GM23338 (cell line): ENCODE data around the gene DNAL1. TPM values are rescaled to one million over a fixed set of nuclear protein-coding genes. Genes with fewer than 3 reads are reported as not detected.

Experiments used
- ATAC-seq: fragments of 200-7000 bp; cut with Tn5 transposase; 3 replicates; pipeline ENCODE4 v1.9.1; 2020
- DNase-seq: peaks from one replicate; pipeline ENCODE4 v3.0.0-alpha.2; 2015; ENCODE audit warnings: low spot score
- H2AFZ ChIP-seq: fragments of 200-600 bp; sonication (generic); 2 replicates; pipeline ENCODE4 v1.8.0; 2016; ENCODE audit warnings: antibody characterized with exemption, mild to moderate bottlenecking, moderate library complexity
- H3F3A ChIP-seq: fragments of 200-600 bp; sonication (generic); replicated peaks from 2 replicates; pipeline ENCODE4 v1.8.0; 2017; ENCODE audit warnings: antibody characterized with exemption, mixed run types, low read depth
- H3K27ac ChIP-seq: fragments of 200-600 bp; sonication (generic); 2 replicates; pipeline ENCODE4 v1.6.1; 2016; ENCODE audit warnings: low read depth
- H3K27me3 ChIP-seq: fragments of 200-600 bp; sonication (generic); 2 replicates; pipeline ENCODE4 v1.8.0; 2016; ENCODE audit warnings: mild to moderate bottlenecking, mixed run types, moderate library complexity; ENCODE audit not compliant: insufficient read depth
- H3K36me3 ChIP-seq: fragments of 200-600 bp; sonication (generic); 2 replicates; pipeline ENCODE4 v1.8.0; 2016; ENCODE audit warnings: mild to moderate bottlenecking; ENCODE audit not compliant: insufficient read depth
- H3K4me1 ChIP-seq: fragments of 200-600 bp; sonication (generic); 2 replicates; pipeline ENCODE4 v1.8.0; 2016; ENCODE audit warnings: mild to moderate bottlenecking, moderate library complexity; ENCODE audit not compliant: insufficient read depth
- H3K4me2 ChIP-seq: fragments of 200-600 bp; sonication (generic); 2 replicates; pipeline ENCODE4 v1.7.1; 2017; ENCODE audit warnings: mixed run types
- H3K4me3 ChIP-seq: fragments of 200-600 bp; sonication (generic); 2 replicates; pipeline ENCODE4 v1.6.1; 2016; ENCODE audit warnings: mixed run types
- H3K79me2 ChIP-seq: fragments of 200-600 bp; sonication (generic); replicated peaks from 2 replicates; pipeline ENCODE4 v1.8.0; 2017; ENCODE audit warnings: mild to moderate bottlenecking; ENCODE audit not compliant: insufficient read depth
- H3K9me2 ChIP-seq: fragments of 200-600 bp; sonication (generic); 2 replicates; pipeline ENCODE4 v1.8.0; 2017; ENCODE audit not compliant: insufficient read depth
- H4K20me1 ChIP-seq: fragments of 200-600 bp; sonication (generic); replicated peaks from 2 replicates; pipeline ENCODE4 v1.8.0; 2017; ENCODE audit warnings: mild to moderate bottlenecking; ENCODE audit not compliant: insufficient read depth
- H3K27ac Mint-ChIP-seq: 2 replicates; pipeline ENCODE4 v1.8.0; 2020; ENCODE audit warnings: inconsistent platforms, mild to moderate bottlenecking, moderate library complexity, mixed read lengths
- H3K27me3 Mint-ChIP-seq: 3 replicates; pipeline ENCODE4 v1.8.0; 2022; ENCODE audit warnings: low read depth, mild to moderate bottlenecking, moderate library complexity, mixed read lengths, inconsistent platforms; ENCODE audit not compliant: insufficient read depth, poor library complexity
- H3K36me3 Mint-ChIP-seq: 3 replicates; pipeline ENCODE4 v1.8.0; 2021; ENCODE audit warnings: low read depth, mild to moderate bottlenecking, inconsistent platforms, moderate library complexity, mixed read lengths
- H3K4me1 Mint-ChIP-seq: 3 replicates; pipeline ENCODE4 v1.8.0; 2020; ENCODE audit warnings: mild to moderate bottlenecking, inconsistent platforms, mixed read lengths
- H3K4me3 Mint-ChIP-seq: 3 replicates; pipeline ENCODE4 v1.8.0; 2021; ENCODE audit warnings: moderate library complexity, mild to moderate bottlenecking, inconsistent platforms, mixed read lengths
- H3K9me3 Mint-ChIP-seq: 3 replicates; pipeline ENCODE4 v1.8.0; 2020; ENCODE audit warnings: moderate library complexity, mild to moderate bottlenecking, inconsistent platforms, mixed read lengths
- CREB1 ChIP-seq: fragments of 250-450 bp; sonication (Bioruptor Pico); IDR thresholded peaks from 2 replicates; pipeline ENCODE4 v1.5.0; 2020; ENCODE audit warnings: low read depth, mild to moderate bottlenecking, moderate library complexity
- CTCF ChIP-seq, 2 experiments: fragments of 200-600 bp in 1 of 2; sonication (generic) in 1 of 2; conservative IDR thresholded peaks; 2 replicates each; pipeline versions ENCODE4 v1.5.1 to v1.6.1; 2016 to 2017; ENCODE audit warnings: antibody characterized with exemption in 2 of 2, low read depth in 2 of 2, mild to moderate bottlenecking in 2 of 2, moderate library complexity in 1 of 2
- ETS1 ChIP-seq: IDR thresholded peaks from 2 replicates; pipeline ENCODE4 v1.6.1; 2016; ENCODE audit warnings: antibody characterized with exemption
- EZH2 ChIP-seq: fragments of 200-600 bp; sonication (generic); IDR thresholded peaks from one replicate; pipeline ENCODE4 v1.8.0; 2017; ENCODE audit warnings: antibody characterized with exemption, mild to moderate bottlenecking, low read depth; ENCODE audit not compliant: unreplicated experiment
- EZH2phosphoT487 ChIP-seq: fragments of 200-600 bp; sonication (generic); IDR thresholded peaks from one replicate; pipeline ENCODE4 v1.8.1; 2018; ENCODE audit warnings: antibody characterized with exemption; ENCODE audit not compliant: unreplicated experiment
- JUNB ChIP-seq: IDR thresholded peaks from one replicate; pipeline ENCODE4 v1.6.1; 2016; ENCODE audit warnings: antibody characterized with exemption; ENCODE audit not compliant: unreplicated experiment
- NANOG ChIP-seq: IDR thresholded peaks from 2 replicates; pipeline ENCODE4 v1.6.1; 2016; ENCODE audit warnings: antibody characterized with exemption, borderline replicate concordance
- POLR2AphosphoS5 ChIP-seq: IDR thresholded peaks from 2 replicates; pipeline ENCODE4 v1.6.1; 2016; ENCODE audit warnings: antibody characterized with exemption, low read depth
- REST ChIP-seq: IDR thresholded peaks from one replicate; pipeline ENCODE4 v1.6.1; 2018; ENCODE audit warnings: antibody characterized with exemption; ENCODE audit not compliant: unreplicated experiment
- STAT1 ChIP-seq: IDR thresholded peaks from one replicate; pipeline ENCODE4 v1.6.1; 2016; ENCODE audit warnings: antibody characterized with exemption; ENCODE audit not compliant: unreplicated experiment
- ZNF114 ChIP-seq: fragments of 250-450 bp; sonication (Bioruptor Pico); IDR thresholded peaks from 2 replicates; pipeline ENCODE4 v1.5.0; 2020; ENCODE audit warnings: mild to moderate bottlenecking, moderate library complexity
- ZNF331 ChIP-seq: fragments of 250-450 bp; sonication (Bioruptor Pico); IDR thresholded peaks from 2 replicates; pipeline ENCODE4 v1.5.0; 2020; ENCODE audit warnings: low read depth, mild to moderate bottlenecking, moderate library complexity
- ZNF462 ChIP-seq: fragments of 250-450 bp; sonication (Bioruptor Pico); IDR thresholded peaks from 2 replicates; pipeline ENCODE4 v1.5.0; 2020; ENCODE audit warnings: mild to moderate bottlenecking, moderate library complexity
- polyA plus RNA-seq: library from polyadenylated mRNA; unstranded; fragments of >200 nt; fragmentation: Nextera tagmentation; extraction: Ambion mirVana; gene quantifications from 2 replicates; pipeline ENCODE4 v1.2.1, GENCODE V29; 2016
- total RNA-seq: library from RNA; depleted of rRNA; stranded (reverse); fragments of >200 nt; shearing (Covaris generic); gene quantifications from 2 replicates; pipeline ENCODE4 v1.2.3, GENCODE V29; 2014

The DNAL1 gene
- total and polyA plus RNA-seq, 2 experiments from 2014 or later = 7.6 to 29.3 TPM

- no peak overlapping the region; the same call in 1 of the 2 replicates for H3K27ac Mint-ChIP-seq
- 0 out of 3 replicates have a peak overlapping the region, but pooled peaks have one; percentile 6 for H3K4me3 Mint-ChIP-seq
- no peaks in the 10 kb centered on the region for H3K36me3 ChIP-seq
- peaks cover 38% of the 10 kb centered on the region for H3K4me1 Mint-ChIP-seq
- no peak overlapping the region for H3K4me3 ChIP-seq
- H2AFZ ChIP-seq = no peak overlapping the region
- TF ChIP-seq STAT1 (no peak), ZNF462 (no peak), ETS1 (no peak), CTCF (conservative IDR thresholded peaks at IDR 0.05; ENCODE audit: low read depth in 2 of 2) (no peak), REST (no peak), NANOG (no peak), JUNB (no peak), EZH2phosphoT487 (no peak), ZNF331 (no peak), POLR2AphosphoS5 (no peak), ZNF114 (CRISPR knock-in tag) (no peak), EZH2 (no peak), CREB1 (no peak)
- peaks cover 2% of the 10 kb centered on the region; the same call in 1 of the 2 replicates for H4K20me1 ChIP-seq
- H3K36me3 Mint-ChIP-seq = peaks cover 13% of the 10 kb centered on the region; the same call in 2 of the 3 replicates
- H3F3A ChIP-seq = peaks cover 5% of the 10 kb centered on the region; the same call in 1 of the 2 replicates
- H3K27me3 ChIP-seq = no peaks in the 10 kb centered on the region
- peaks cover 10% of the 10 kb centered on the region for H3K79me2 ChIP-seq
- DNase-seq (no peak), ATAC-seq (no peak)
- H3K4me2 ChIP-seq = peak overlapping the region; percentile 80; the same call in 1 of the 2 replicates
- no peaks in the 10 kb centered on the region for H3K9me2 ChIP-seq
- peaks cover 24% of the 10 kb centered on the region for H3K4me1 ChIP-seq
- H3K27me3 Mint-ChIP-seq = peaks cover 10% of the 10 kb centered on the region
- H3K27ac ChIP-seq = no peak overlapping the region; the same call in 1 of the 2 replicates
- H3K9me3 Mint-ChIP-seq = no peaks in the 10 kb centered on the region
These were observed 95.3 kb downstream of the DNAL1 start for GRCh38 chr14:73739899-73740617.
